Subcutaneous adipose tissue (tissue), 4 donors: Measurements from ENCODE around the gene CEP41. TPM values are rescaled to one million over a fixed set of nuclear protein-coding genes. Genes with fewer than 3 reads are reported as not detected.

ENCODE experiments used
- CTCF ChIP-seq: fragments of 450-650 bp; IDR thresholded peaks from one replicate; pipeline ENCODE4 v1.5.1; 2016; ENCODE audit warnings: low read depth, mild to moderate bottlenecking, control low read depth, antibody characterized with exemption, moderate library complexity
- total RNA-seq, 4 donors: library from RNA; depleted of rRNA; stranded (reverse); fragments of >200 nt; gene quantifications; one replicate each; pipeline ENCODE4 v1.1.0, GENCODE V29; 2016

CEP41 gene
- total RNA-seq, 4 donors from 2014 or later: 3.2 to 6.0 (median 3.9) TPM

DNA sequence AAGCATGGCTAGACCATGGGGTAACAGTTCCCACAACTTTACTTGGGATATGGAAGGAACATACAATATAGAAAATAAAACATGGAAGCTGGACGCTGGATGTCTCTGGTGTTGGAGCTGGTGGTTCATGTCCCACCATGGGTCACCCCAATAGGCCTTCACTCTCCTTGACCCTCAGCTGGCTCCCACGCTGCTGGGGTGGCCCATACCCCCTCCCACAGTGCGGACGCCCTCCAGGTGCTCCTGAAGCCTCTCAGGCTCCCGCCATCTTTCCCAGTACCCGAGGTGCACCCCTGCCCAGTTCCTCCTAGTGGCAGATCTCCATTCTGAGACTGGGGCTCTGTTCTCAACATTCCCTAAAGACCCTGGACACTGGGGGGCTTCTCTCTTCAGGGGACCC lies 66.3 kb downstream of the CEP41 start:
- TF ChIP-seq CTCF: no peak

- TF ChIP-seq CTCF: no peak
These were observed 68.2 kb downstream of the CEP41 start for GRCh38 chr7:130372402-130373165.

DNA sequence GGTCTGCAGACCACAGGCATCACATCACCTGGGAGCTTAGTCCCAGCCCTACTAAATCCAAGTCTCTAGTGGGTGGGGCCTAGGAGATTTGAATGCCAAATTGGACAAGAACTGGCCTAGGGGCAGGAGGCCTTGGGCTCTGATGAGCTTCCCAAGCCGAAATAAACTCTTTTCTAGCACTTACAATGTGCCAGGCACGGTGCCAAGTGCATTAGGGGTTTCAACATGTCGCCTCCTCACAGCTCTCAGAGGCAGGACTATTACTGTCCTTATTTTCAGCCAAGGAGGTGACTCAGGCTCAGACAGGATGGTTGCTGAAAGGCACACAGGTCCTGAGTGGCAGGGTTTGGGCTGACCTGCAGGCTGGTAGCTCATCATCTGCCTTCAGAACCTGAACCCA lies 69.8 kb downstream of the CEP41 start:
- no peak for TF ChIP-seq CTCF

DNA sequence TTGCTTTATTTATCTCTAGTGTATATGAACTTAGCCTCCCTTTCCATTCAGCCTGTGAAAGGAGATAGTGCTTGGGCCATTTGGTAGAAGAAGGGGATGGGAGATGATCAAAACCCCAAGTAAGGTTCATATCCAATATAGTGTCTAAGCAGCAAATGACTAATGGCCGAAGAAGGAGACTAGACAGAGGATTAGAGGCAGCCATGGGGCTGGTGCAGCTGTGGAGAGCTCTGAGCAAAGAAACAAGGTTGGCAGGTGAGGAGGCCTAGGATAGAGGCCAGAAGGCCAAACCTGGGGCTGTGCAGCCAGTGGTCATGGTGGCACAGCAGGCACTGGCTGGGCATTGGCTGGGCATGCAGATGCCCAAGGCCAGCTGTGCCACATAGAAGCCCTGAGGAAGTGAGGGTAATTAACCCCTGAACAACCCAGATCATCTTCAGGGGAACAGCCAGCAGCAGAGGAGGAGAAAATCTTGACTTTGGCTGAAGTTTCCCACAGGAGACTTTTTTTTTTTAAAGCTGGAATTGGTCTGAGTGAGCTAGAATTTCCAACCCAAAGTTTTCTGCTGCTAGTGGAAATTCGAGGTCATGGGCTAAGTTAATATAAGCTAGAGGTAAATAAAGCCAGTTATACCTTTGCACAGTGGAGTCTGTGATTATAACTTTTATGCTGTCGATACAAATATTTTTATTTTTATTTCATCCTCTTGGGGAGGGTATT lies 70.8 kb downstream of the CEP41 start:
- TF ChIP-seq CTCF: no peak

DNA sequence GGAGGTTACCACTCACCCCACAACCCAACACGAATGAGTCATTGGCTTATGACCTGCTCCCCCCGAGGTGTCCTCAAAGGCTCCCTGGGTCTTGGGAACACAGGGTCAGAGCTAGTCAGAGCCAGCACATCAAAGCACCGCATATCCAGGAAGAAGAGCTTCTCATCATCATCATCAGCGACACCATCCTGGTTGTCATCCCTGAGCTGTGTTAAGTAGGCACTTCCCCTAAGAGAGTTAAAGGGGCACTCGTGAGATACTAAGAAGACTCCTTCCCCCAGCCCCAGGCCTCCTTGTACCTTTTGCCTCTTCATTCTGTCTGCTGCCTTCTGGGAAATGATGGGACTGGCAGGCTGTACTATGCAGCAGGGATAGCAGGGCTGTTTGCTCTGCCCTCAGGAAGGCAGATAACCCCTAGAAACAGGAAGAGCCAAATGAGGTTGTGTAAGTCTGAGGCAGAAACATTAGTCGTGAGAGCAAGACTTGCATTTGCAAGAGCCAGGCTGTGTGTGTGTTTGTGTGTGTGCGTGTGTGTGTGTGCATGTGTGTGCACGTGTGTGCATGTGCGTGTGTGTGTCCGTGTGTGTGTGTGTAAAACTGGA lies 71.6 kb downstream of the CEP41 start:
- TF ChIP-seq CTCF: no peak

GRCh38 chr7:130367836-130368746 lies 72.7 kb downstream of the CEP41 start:
- TF ChIP-seq CTCF: no peak
